Activated naive CD4-positive, alpha-beta T cell treated with anti-CD3 and anti-CD28 coated beads, Interleukin-2, amount 50 U/mL, for 24 hours (primary cell): ENCODE results near the gene CTSE.

Source experiments
- H3K27ac Mint-ChIP-seq: one replicate; pipeline ENCODE4 v1.8.0; 2021; ENCODE audit warnings: mild to moderate bottlenecking, mixed read lengths
- H3K27me3 Mint-ChIP-seq: one replicate; pipeline ENCODE4 v1.8.0; 2021; ENCODE audit warnings: mixed read lengths
- H3K36me3 Mint-ChIP-seq: one replicate; pipeline ENCODE4 v1.8.0; 2021; ENCODE audit warnings: mixed read lengths
- H3K4me1 Mint-ChIP-seq: one replicate; pipeline ENCODE4 v1.8.0; 2021; ENCODE audit warnings: mixed read lengths
- H3K4me3 Mint-ChIP-seq: one replicate; pipeline ENCODE4 v1.8.0; 2021; ENCODE audit warnings: mild to moderate bottlenecking, mixed read lengths
- H3K9me3 Mint-ChIP-seq: one replicate; pipeline ENCODE4 v1.8.0; 2021; ENCODE audit warnings: mixed read lengths

CTSE gene

DNA sequence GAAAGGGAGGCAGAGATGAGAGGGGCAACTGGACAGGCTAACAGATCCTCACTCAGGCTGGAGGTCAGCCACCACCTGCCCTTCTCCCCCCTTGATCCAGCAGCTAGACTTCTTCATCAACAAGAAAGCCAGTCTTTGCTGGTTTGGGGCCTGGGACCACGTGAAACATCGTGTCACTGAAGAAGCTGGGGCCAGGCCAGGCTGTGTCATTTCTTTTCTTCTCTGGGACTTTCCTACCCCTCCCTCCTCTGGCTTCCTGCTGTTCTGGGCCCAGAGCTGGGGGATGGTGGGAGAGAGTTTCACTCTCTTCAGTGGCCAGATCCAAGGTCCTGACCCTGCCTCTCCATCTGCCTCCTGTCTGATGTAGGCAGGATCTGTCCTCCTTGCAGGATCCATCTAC lies 62.3 kb downstream of the CTSE start:
- H3K27ac Mint-ChIP-seq, result no peak overlapping the region
- no peaks in the 10 kb centered on the region for H3K9me3 Mint-ChIP-seq
- H3K4me3 Mint-ChIP-seq, result no peak overlapping the region
- no peaks in the 10 kb centered on the region for H3K4me1 Mint-ChIP-seq
- no peaks in the 10 kb centered on the region for H3K27me3 Mint-ChIP-seq
- H3K36me3 Mint-ChIP-seq, result no peaks in the 10 kb centered on the region

DNA sequence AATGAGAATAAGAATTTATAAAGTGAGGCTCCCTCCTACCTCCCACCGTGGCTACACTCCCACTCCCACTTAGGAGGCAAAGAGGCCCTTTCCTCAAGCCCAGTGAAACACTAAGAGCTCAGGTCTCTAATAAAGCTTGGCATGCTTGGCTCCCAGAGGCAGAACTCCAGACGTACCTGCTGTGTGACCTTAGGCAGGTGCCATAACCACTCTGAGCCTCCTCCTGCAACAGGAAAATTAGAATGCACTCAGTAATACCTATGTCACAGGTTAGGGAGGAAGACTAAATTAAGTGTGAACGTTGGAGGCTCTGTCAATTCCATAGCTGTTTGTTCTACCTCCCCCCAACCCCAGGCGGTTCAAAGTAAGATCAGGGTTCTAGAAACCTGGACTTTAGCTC lies 63.9 kb downstream of the CTSE start:
- H3K36me3 Mint-ChIP-seq, result no peaks in the 10 kb centered on the region
- H3K9me3 Mint-ChIP-seq, result no peaks in the 10 kb centered on the region
- no peak overlapping the region for H3K27ac Mint-ChIP-seq
- H3K27me3 Mint-ChIP-seq, result peaks cover 1% of the 10 kb centered on the region
- no peaks in the 10 kb centered on the region for H3K4me1 Mint-ChIP-seq
- no peak overlapping the region for H3K4me3 Mint-ChIP-seq
